NB4 (cell line): ENCODE measurements around the gene UNC119.

Experiments used
- DNase-seq: peaks from one replicate; pipeline ENCODE4 v3.0.0; 2010; ENCODE audit warnings: low read depth
- H3K4me3 ChIP-seq: one replicate; pipeline ENCODE4 v1.5.1; 2011; ENCODE audit warnings: mild to moderate bottlenecking, low read depth, low read length, moderate library complexity
- CTCF ChIP-seq: IDR thresholded peaks from one replicate; pipeline ENCODE4 v1.5.1; 2012; ENCODE audit warnings: low read depth, low read length
- MYC ChIP-seq: IDR thresholded peaks from 2 replicates; pipeline ENCODE4 v1.6.1; 2011; ENCODE audit warnings: low read depth, low read length
- POLR2A ChIP-seq: IDR thresholded peaks from 2 replicates; pipeline ENCODE4 v1.6.1; 2011; ENCODE audit warnings: mild to moderate bottlenecking; ENCODE audit not compliant: insufficient read length; ENCODE audit errors: extremely low read depth
- TF ChIP-seq, protein P1 (sequence below): IDR thresholded peaks from 2 replicates; pipeline ENCODE4 v1.6.1; 2011; ENCODE audit warnings: low read depth, low read length

The UNC119 gene

DNA sequence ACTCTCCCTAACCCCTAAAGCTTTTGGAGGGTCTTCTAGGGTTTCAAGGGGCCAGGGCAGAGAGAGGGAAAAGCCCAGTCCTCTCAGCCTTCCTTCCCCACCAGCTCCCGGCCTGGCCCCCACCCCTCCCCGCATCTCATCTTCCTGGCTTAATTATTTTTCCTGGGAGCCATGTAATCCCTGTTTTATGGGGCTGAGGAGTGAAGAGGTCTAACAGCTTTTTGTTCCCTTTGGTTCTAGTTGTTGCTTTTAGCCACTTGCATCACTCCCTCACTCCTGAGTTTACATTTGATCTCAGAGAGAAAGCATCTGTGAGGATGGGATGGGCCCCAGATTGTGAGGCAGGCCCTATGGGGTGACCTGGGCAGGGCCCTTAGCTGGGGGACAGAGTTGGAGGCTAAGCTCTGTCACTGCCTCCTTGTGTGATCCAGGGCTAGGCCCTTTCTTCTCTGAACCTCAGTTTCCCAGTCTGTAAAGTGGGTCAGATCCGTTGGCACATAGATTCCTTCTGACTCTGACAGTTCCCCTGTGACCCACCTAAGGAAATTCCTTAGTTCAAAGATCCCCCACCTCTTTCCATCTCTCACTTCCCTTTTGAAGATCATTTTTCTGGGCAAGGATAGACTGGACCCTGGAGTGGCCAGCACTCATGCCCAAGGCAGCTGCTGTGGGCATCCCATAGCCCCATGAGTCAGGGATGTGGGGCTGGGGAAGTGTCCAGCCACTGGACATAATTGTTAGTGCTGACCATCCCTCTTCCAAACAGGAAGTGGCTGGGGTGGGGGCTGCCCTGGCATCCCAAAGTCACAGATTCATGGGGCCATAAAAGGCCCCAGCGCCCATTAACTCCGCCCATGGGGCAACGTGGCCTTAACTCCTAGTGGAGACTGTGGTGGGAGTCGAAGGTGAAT is 20.1 kb downstream of the UNC119 start:
- no peak overlapping the region for H3K4me3 ChIP-seq
- DNase-seq: no peak
- TF ChIP-seq MYC (no peak), CTCF (no peak)
- TF ChIP-seq, protein P1, sequence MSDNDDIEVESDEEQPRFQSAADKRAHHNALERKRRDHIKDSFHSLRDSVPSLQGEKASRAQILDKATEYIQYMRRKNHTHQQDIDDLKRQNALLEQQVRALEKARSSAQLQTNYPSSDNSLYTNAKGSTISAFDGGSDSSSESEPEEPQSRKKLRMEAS: no peak

- DNase-seq: no peak
- TF ChIP-seq POLR2A (no peak), CTCF (no peak), MYC (no peak)
- TF ChIP-seq, protein P1: no peak
- H3K4me3 ChIP-seq: no peak overlapping the region
These were observed 21.5 kb downstream of the UNC119 start for GRCh38 chr17:28530926-28531325.

GRCh38 chr17:28530250-28530649 is 22.2 kb downstream of the UNC119 start:
- H3K4me3 ChIP-seq: no peak overlapping the region
- TF ChIP-seq, protein P1: no peak
- no peak for TF ChIP-seq CTCF
- TF ChIP-seq POLR2A: no peak
- TF ChIP-seq MYC: no peak
- no peak for DNase-seq

- TF ChIP-seq MYC (no peak), POLR2A (no peak), CTCF (no peak)
- TF ChIP-seq, protein P1: no peak
- DNase-seq: no peak
- no peak overlapping the region for H3K4me3 ChIP-seq
These were observed 23.4 kb downstream of the UNC119 start for GRCh38 chr17:28529013-28529400.

- TF ChIP-seq CTCF (no peak), POLR2A (no peak), MYC (no peak)
- TF ChIP-seq, protein P1: no peak
- no peak overlapping the region for H3K4me3 ChIP-seq
- DNase-seq: no peak
These were observed 24.0 kb downstream of the UNC119 start for GRCh38 chr17:28528327-28529012.
